ENCODE data around the gene ZNF488.

ZNF488 gene

DNA sequence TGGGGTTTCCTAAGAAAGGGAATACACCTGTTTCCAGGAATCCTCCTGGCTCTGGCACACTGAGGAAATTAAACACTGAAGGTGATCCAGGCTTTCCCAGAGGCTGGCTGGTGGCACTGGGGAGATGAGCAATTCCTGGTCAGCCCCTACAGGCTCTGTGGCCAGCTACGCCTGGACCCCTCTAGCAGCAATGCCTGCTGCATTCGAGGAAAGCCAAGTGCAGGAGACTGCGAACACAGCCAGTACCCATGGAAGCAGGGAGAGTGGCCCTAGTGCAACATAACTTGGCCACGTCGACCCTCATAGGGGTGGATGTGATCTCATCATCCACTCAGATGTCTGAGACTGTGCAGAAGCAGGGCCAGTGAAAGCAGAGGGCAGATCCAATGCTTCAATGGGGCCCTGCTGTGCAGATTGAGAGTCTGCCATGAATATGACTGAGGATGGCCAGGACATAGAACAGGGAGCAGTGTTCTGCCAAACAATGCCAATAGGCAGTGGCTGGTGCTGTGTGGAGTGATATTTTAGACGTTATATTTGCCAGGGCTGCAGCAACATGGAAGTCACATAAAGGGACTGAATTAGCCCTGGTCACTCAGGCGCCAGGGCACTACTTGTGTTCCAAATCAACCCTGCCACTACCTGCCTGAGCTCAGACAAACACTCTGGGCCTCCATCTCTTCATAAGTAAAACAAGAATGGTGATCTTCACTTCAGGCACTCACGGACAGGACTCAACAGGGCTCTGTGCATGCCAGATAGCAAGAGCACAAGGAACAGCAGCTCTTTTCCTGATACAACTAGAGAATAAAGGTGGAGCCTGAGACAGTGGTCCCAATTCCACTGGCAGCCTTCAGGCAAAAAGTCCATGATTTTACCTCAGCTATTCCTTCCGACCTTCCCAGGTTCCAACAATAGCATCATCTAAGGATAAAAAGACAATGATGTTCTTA is 2.4 kb downstream of the ZNF488 start:
- no peak for FAIRE-seq

DNA sequence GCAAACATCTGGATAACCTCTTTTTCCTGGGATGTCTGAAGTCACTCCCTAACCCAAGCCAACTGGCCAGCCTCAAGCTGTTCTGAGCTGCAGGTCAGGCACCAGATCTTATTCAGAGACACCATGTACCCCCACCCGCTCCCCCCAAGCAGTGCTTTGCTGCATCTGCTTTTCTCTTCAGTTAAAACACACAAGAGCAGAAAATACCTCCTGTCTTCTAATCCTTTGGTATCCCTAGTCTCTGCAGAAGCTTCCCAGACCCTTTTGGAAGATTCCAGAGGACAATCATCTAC is 3.0 kb downstream of the ZNF488 start:
- no peak for FAIRE-seq

DNA sequence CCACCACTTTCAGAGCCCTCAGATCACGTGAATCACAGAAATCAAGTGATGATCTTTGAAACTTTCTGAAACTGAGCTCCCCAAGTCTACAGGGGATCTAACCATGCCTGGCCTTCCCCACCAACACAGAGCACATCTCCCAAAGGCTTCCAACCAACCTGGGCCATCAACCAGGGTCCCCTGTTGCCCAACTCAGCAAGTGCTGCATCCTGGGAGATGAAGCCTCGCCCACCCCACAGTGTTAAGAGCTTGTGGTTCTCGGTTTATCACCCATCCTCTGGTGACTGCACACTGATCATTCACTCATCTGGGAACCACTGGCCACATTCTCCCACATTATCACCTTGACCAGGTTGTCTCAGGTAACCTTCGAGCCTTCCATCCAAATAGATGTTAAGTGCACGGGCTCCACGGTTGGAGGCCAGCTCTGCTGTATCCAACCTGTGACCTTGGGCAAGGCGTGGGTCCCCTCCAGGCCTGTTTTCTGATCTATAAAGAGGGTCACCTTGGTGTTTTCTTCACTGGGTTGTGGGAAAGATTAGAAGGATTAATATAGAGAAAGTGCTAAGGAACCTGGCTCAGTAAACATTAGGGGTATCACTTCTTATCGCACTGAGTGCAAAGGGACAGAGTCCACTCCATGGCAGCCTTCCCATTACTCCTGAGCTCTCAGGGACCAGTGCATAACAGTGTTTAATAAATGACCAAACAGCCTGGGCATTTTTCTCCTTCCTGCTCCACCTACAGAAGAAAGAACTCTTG is 3.6 kb downstream of the ZNF488 start:
- FAIRE-seq: no peak

DNA sequence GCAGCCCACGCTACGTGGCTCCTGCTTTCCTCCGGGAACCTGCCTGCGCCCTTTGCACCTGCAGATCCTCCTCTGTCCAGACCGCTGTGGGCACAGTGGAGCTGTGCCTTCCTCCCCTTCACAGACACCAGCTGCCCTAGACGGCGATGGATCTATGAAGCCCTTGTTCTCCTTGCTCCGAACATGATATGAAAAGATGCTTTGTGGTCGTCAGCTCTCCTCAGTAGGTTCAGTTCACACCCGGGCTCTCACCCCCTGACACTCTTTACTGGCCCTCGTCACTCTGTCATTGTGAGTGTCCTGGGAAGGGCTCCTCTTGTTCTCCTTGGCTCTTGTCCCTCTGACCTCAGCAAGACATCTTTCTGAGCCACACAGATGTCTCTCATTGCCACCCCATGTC is 4.2 kb downstream of the ZNF488 start:
- no peak for FAIRE-seq

DNA sequence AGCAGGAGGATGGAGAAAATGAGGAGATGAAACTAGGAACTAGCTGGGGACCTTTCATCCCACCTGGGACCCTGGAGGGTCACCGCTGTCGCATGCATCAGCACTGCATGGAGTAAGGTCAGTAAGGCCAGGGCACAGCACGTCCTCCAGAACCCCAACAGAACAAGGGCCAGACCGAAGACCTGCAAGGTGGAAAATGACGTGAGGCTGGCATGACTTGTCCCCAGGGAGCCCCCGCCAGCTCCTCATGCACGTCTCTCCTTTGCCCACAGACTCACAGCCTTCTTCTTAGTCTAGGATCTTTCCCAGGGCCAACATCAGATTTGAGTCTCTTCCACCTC is 4.7 kb downstream of the ZNF488 start:
- FAIRE-seq: no peak

DNA sequence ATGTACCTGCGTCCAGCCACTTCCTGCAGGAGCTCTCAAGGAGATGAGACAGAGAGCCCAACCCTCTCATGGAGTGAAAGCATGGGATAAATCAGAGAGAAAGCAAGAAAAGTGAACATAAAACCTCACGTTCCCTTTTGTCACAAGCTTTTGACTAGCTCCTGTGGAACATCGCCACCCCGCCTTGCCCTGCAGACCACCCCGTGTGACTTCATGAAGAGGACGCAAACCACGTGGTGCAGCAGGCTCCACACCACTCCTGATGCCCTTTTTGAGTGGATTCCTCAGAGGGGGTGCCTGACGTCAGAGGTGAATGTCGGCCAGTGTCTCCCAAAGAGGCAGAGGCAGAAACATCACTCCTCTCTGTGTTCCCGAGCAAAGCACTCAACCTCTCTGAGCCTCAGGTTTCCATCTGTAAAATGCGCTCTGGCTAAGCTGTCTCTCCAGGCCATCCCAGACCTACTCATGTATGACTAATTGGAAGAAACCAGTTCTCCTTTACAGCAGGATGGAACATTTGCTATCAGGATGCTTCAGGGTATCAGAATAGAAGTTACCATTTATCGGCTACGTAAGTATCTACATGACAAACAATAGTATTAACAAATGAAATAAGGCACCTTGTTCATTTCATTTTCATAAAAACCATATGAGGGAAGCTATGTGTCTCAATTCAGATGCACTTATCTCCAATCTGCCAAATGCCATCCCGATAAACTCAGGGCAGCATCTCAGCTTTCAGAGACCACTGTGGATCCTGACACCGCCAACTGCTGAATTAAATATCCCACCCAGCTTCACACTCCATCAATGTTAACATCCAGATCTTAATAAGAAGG is 5.3 kb downstream of the ZNF488 start:
- no peak for FAIRE-seq

DNA sequence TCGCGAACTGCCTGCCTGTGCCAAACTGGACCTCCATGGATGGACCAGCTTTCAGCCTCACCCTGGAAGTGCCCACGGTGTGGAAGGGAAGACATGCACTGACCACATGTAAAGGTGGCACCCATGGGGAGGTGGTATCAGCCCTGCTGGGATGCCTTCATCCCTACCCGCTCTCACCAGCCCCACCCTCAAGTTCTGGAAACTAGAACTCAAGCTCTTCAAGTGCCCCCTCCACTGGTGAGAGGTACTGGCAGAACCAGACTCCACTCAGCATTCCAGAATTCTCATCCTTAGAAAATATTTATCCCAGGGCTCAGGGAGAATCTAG is 5.9 kb downstream of the ZNF488 start:
- no peak for FAIRE-seq

DNA sequence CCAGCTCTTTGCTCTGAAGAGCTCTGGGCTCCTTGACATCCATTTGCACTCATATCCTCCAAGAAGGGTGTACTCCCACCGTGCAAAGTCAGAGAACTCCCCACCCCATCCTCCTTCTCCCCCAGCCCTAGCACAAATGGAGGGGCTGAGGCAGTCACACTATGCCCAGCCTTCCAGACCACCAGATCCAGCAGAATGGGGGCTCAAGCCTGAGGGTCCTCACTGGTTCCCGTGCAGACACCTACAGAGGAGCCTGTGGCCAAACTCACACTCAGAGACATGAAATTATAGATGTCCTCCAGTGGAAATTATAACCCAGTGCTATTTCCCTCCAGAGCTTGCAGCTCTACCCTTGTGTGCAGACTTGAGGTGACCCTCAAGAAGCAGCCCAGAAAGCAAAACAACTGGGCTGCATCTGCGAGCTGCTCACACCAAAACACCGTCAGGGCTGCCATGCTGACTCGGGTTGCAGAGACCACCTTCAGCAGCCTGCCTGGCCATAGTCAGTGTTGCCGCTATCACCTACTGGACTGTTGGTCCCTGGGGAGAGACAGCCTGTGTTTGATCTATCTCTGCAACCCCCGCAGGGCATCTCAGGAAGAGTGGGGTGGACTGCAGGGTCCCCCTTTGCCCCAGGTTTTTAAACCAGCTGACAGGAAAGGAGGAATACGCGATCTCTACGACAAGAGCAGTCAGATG is 7.4 kb downstream of the ZNF488 start:
- no peak for FAIRE-seq

DNA sequence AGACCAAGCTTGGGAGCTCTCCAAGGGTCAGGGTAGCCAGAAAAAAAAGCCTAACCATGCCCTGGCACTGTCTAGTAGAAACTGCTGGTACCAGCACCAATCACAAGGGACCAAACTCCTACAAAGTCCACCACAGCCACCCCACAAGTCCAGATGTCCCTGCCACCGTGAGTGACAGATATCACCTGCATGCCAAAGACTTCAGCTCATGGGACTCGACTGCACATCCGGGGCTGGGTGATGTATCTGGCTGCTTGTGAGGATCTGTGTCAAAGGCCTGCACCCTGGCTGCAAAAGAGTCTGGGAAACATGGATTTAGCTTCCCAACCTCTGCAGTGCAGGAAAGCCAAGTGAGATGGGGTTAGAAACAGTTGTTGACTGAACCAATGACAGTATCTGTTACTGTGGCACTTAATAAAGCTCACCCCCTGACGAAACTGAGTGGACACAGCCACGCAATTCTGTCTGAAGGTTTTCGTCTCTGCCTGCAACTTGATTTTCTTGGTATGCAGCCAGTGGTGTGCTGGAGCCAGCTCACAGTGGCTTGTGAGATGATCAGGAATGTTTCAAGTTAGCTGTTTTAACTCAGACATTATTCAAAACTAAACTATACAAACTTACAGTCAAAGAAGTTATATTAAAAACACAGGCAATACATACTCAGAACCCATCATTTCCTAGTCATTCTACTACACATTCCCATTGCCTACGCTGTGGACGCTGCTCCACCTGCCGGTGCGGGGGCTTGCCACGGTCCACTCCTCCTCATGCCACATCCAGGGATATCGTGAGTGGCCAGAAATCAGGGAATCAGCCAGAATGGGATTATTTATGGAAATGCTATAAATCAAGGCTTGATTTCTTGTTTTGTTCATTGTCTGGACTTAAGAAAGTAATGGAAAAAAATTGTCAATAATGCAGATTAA is 9.2 kb downstream of the ZNF488 start:
- no peak for FAIRE-seq

DNA sequence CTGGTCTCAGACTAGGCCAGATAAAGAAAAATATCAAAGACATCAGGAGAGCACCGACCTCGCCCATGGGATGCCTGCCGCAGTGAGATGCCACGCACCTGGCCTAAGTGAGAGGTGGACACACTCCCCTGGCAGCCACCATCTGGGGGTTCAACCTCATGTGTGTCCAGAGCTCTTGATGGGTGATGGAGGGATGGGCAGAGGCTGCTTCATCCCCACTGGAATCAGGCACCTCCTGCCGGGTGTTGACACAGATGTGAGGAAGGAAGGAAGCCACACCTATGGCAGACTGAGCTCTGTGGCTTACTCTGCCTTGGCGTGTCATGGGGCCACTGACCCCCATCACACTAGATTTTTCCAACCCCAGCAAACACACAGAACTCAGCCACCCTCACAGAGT is 11.4 kb downstream of the ZNF488 start:
- FAIRE-seq: no peak

DNA sequence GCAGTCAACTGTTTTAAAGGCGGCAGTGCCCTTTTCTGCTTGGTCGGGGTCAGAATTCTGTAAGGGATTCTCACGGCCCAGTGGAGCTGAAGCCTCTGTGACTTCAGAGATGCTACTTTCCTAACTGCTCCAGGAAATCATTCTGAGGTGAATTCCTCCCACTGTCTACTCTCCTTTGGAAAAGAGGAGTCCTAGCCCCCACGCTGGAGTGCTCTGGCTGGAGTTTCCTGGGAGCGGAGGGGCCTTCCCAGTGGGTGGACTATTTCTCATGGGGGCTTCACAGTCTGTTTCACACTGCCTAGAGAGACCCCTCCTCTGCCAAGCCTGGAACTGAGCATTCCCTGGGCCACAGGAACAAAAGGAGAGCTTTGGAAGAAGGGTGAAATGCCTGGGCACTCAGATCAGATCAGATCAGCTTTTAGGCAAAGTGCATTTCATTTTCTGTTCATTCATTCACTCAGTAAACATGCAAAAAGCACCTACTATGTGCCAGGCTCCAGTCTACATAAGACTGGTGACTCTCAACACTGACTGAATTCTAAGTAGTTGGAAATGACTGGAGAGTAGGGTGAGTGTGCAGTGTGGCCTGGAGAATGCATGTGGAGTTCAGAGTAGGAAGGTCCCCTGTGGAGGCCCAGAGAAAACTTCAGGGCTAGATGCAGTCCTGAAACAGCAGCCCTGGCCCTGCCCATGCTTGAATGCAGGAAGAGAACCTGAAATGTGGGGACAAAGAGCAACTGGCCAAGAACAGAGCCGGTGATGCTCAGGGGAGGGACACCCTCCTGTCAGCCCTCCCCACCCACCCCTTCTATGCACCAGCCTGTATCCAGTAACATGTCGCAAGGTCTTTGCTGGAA is 12.2 kb downstream of the ZNF488 start:
- no peak for FAIRE-seq

DNA sequence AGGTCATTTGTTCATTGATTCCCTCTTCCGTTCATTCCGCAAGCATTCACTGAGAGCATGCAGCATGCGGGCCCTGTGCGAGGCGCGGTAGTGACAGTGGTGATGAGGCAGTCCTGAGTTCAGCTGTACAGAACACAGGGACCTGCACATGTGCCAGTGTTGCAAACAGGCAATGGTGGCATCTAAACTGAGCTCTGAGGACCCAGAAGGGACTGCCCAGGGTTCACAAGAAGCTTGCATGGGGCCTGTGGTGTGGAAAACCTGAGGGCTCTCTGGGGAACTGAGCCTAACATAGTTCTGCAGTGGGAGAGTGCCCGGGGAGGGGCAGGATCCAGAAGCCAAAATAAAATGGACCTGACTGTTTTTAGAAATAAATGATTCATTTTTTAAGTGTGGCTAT is 13.2 kb downstream of the ZNF488 start:
- FAIRE-seq: no peak

DNA sequence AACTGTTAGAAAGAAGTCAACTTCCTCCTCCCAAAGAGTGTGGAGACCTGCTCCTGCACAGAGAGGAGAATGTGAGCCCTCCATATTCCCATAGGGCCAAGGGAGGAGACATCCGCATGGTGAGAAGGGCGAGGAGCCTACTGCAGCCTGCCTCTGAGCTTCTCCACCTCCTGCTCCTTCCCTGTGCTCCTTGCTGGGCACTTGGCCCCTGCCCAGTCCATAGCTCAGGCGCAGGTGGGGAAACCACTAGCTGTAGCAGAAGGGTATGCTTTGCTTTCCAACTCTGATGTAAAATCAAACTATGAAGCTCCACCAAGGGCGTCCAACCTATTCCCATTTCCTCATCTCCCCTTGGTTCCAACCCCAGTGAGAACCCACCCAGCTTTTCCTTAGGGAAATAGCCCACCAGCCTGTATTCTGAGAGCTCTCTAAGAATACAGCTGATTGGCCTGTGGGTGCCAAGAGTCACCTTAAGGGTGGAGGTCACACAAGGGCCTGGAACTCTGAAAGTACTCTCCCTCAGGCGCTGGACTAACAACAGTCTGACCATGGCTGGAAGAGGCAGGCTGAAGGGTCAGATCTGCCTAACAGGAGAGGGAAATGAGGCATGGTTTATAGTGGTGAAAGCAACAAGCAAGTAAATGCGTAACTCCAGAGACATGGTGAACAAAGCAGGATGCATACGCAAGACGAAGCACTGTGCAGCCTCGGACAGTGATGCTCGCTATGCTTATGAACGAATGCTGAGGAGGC is 13.9 kb downstream of the ZNF488 start:
- FAIRE-seq: no peak

DNA sequence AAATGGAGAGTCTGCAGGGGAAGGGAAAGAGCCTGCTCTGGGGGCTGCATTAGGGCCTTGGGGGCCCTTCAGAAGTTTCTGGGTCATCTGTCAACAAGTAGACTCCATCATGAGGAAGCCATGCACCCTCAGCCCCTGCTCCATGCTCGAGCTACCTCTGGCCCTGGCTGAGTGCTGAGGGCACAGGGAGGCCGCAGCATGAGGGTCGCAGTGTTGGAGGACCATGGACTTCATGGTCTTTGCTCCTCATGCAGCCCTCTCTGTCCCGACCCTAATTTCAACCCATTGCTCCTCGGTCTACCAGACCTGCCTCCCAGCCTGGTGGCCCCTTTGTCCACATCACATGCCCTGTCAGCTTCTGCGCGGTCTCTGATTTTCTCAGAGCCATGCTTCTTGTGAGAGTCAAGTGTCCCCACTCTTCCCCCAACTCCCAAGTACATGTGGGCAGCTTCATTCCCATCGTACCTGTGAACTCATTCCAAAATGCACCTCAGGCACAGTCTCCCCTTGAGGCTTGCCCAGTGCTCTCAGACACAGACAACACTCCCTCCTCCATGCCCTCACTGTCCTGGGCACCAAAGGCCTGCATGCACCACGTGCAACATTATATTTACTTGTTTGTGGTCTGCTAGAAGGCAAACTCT is 14.7 kb downstream of the ZNF488 start:
- FAIRE-seq: no peak

DNA sequence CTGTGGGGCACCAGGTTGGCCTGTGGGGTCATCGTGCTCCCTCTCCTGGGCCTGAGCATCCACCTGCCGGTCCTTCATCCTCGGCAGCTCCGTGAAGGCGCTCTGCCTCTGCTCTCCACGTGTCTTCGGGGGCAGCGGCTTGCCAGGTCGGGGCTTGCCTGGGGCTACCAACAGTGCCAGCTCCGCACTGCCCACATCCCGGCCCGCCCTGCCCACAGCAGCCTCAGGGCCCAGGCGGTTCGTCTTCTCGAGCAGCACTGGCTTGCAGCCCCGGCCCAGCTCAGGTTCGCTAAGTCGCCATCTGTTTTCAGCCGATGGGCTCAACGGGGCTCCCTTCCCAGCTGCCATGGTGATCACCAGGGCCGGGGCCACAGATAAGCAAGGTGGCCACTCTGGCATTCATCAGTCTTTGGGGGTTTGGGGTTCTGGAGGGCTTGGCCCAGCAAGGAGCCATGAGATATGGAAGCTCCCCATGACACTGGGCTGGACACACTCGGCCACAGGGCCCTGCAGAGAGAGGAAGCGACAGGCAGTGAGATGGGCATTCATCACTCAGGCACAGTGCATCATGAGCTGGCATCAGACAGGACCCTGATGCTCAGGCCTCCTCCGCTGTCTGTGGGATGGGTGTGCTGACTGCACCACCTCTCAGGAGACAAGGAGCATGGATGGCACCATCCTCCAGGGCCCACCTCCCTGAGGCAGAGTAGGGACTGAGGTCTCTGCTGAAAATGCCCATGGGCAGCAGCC is 15.5 kb downstream of the ZNF488 start:
- FAIRE-seq: no peak

DNA sequence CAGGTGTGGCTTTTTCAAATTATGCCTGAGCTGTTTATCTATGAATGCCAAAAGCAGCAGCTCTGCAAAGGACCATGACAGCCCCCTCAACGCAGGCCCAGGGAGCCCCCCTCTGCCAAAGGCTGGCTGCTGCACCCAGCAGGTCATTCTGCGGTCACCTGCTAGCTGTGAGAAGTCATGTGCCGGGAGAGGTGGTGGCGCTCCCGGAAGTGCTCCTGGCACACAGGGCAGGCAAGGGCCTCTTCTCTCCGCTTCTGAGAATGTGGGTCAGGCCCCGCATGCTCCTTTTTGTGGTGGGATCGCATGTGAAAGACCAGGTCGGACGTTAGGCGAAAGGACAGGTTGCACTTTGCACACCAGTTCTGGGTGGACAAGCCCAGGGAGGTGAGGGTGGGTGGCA is 16.4 kb downstream of the ZNF488 start:
- no peak for FAIRE-seq

DNA sequence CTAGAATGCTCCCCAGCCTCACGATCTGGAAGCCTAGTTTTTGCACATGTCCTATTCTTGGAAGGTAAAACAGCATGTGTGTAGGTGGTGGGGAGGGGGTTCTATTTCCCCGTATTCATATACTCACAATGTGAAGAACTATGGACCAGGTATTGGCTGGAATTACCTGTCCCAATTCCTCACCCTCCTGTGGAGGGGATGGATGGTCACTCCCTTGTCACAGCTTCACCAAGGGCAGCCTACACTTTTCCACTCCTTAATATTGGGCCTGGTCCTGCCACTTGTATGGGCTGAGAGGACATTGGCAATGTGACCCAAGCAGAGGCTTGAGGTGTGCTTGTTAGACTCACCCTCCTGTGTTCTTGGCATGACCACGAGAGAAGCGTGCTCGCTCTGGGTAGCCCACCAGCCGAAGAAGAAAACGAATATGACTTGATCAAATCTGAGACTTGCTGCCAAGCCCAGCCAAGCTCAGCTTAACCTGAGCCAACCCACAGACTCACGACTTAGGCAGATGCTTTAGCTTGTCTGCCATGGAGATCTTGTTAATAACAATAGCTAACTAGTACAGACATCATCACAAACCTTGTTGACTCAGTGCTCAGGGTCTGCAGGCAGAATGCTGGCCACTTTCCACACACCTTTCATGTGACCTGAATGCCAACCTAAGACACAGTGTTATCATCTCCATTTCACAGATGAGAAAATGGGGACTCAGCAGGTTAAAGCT is 17.2 kb downstream of the ZNF488 start:
- FAIRE-seq: no peak

DNA sequence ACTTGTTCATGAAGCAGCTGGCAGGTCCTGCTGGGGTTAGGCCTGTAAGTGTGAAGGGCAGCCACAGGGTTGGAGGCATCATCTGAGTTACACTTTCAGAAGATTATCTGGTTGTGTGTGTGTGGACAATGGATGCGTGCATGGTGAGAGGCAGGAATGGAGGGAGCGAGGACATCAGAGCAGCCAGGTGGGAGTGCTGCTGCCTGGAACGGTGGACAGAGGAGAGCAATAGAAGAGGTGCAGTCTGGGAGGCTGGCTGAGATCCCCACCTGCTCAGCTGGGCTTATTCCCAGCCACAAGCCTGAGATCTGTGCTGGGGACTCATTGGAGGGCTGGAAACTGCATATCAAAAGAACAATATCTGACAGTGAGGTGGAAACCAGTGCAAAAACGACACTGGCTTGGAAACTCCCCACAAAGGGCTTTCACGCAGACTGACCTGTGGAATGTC is 17.9 kb downstream of the ZNF488 start:
- no peak for FAIRE-seq
